HCT116 (cell line): ENCODE data around the gene CDC42BPB. TPM values are rescaled to one million over a fixed set of nuclear protein-coding genes. Genes with fewer than 3 reads are reported as not detected.

Source experiments
- ATAC-seq: fragments of 200-7000 bp; cut with Tn5 transposase; 2 replicates; pipeline ENCODE4 v1.9.1; 2020; ENCODE audit warnings: mild to moderate bottlenecking, moderate library complexity
- BruUV-seq: library from RNA; stranded (reverse); fragments of 400-500 nt; replicated peaks from 2 replicates; lab custom pipeline; 2021; lab: Mats Ljungman, UMichigan
- CTCF ChIA-PET: fragments of 300-600 bp; sonication (Branson Sonifier 250); formaldehyde crosslinking; loops from one replicate; lab custom pipeline; 2021; ENCODE audit warnings: antibody characterized with exemption; lab: Charles Lee
- POLR2A ChIA-PET: fragments of 300-600, 350-600 bp; sonication (Branson Sonifier 250); formaldehyde crosslinking; loops from one replicate; lab custom pipeline; 2021; ENCODE audit warnings: antibody characterized with exemption; lab: Charles Lee
- RAD21 ChIA-PET, 2 experiments: fragments of 300-600 bp; sonication (Branson Sonifier 250); formaldehyde crosslinking; loops; one replicate each; lab custom pipeline; 2023; ENCODE audit warnings: low total read pairs in 2 of 2; ENCODE audit not compliant: uncharacterized antibody in 2 of 2, unreplicated experiment in 2 of 2, low non-redundant PET in 1 of 2; lab: Charles Lee
- DNase-seq: peaks from one replicate; pipeline ENCODE4 v3.0.0-alpha.2; 2010; ENCODE audit warnings: low read depth, low spot score
- H2AFZ ChIP-seq: fragments of 200-600 bp; shearing (Covaris generic), sonication (generic); 2 replicates; pipeline ENCODE4 v1.6.1; 2017; ENCODE audit warnings: low read depth, mixed run types, mixed read lengths, antibody characterized with exemption, low read length; ENCODE audit not compliant: poor library complexity, severe bottlenecking
- H3K27ac ChIP-seq: 2 replicates; pipeline ENCODE4 v1.5.1; 2012; ENCODE audit warnings: low read depth, low read length
- H3K27me3 ChIP-seq: fragments of 200-600 bp; sonication (generic); 2 replicates; pipeline ENCODE4 v1.6.1; 2016; ENCODE audit warnings: mixed run types, low read length, mixed read lengths; ENCODE audit not compliant: insufficient read depth
- H3K36me3 ChIP-seq, 2 experiments: fragments of 200-500 bp in 1 of 2; fragments of 200-600 bp in 1 of 2; sonication (Bioruptor generic) in 1 of 2; sonication (generic) in 1 of 2; 2 replicates each; pipeline versions ENCODE4 v1.5.1 to v1.6.1; 2014 to 2016; ENCODE audit warnings: low read length in 2 of 2, inconsistent platforms in 1 of 2, mixed read lengths in 1 of 2, mixed run types in 1 of 2; ENCODE audit not compliant: insufficient read depth in 2 of 2, control insufficient read depth in 1 of 2
- H3K4me1 ChIP-seq, 2 experiments: fragments of 200-600 bp in 1 of 2; sonication (generic) in 1 of 2; 2 replicates each; pipeline versions ENCODE4 v1.5.1 to v1.6.1; 2012 to 2017; ENCODE audit warnings: low read length in 2 of 2, inconsistent platforms in 1 of 2, mild to moderate bottlenecking in 1 of 2, mixed read lengths in 1 of 2, mixed run types in 1 of 2, moderate library complexity in 1 of 2; ENCODE audit not compliant: insufficient read depth in 2 of 2, control insufficient read depth in 1 of 2
- H3K4me2 ChIP-seq: fragments of 200-600 bp; sonication (generic); 2 replicates; pipeline ENCODE4 v1.6.1; 2017; ENCODE audit warnings: mixed run types, low read length, mixed read lengths
- H3K4me3 ChIP-seq, 2 experiments: fragments of 200-600 bp in 1 of 2; sonication (generic) in 1 of 2; replicated peaks in 1 of 2; 2 replicates each; pipeline ENCODE4 v1.5.1; 2011 to 2016; ENCODE audit warnings: low read length in 2 of 2, control low read depth in 1 of 2, low read depth in 1 of 2, mild to moderate bottlenecking in 1 of 2, mixed read lengths in 1 of 2, mixed run types in 1 of 2
- H3K79me2 ChIP-seq: fragments of 200-600 bp; sonication (generic); 2 replicates; pipeline ENCODE4 v1.6.1; 2017; ENCODE audit warnings: mild to moderate bottlenecking, mixed run types, low read length, moderate library complexity, mixed read lengths; ENCODE audit not compliant: insufficient read depth
- H3K9ac ChIP-seq: fragments of 200-600 bp; sonication (generic); 2 replicates; pipeline ENCODE4 v1.6.1; 2016; ENCODE audit warnings: low read length, mixed read lengths
- H3K9me2 ChIP-seq: fragments of 200-600 bp; sonication (generic), shearing (Covaris generic); 2 replicates; pipeline ENCODE4 v1.6.1; 2017; ENCODE audit warnings: mixed run types, mild to moderate bottlenecking, moderate library complexity; ENCODE audit not compliant: insufficient read depth
- H3K9me3 ChIP-seq, 2 experiments: fragments of 200-500 bp in 1 of 2; fragments of 200-600 bp in 1 of 2; sonication (Bioruptor generic) in 1 of 2; sonication (generic) in 1 of 2; 2 replicates each; pipeline ENCODE4 v1.6.1; 2014 to 2017; ENCODE audit warnings: low read length in 2 of 2, mixed read lengths in 2 of 2, inconsistent platforms in 1 of 2, low read depth in 1 of 2, mild to moderate bottlenecking in 1 of 2, mixed run types in 1 of 2, moderate library complexity in 1 of 2; ENCODE audit not compliant: control insufficient read depth in 1 of 2, insufficient read depth in 1 of 2
- H4K20me1 ChIP-seq: fragments of 200-600 bp; sonication (generic), shearing (Covaris generic); 2 replicates; pipeline ENCODE4 v1.6.1; 2017; ENCODE audit warnings: mixed run types, mild to moderate bottlenecking, moderate library complexity; ENCODE audit not compliant: insufficient read depth
- EGR1 ChIP-seq: IDR thresholded peaks from 2 replicates; pipeline ENCODE4 v1.6.1; 2012; ENCODE audit warnings: low read depth
- ELF1 ChIP-seq: IDR thresholded peaks from 2 replicates; pipeline ENCODE4 v1.6.1; 2012; ENCODE audit warnings: low read depth, borderline replicate concordance
- EZH2 ChIP-seq: fragments of 200-600 bp; sonication (generic); IDR thresholded peaks from 2 replicates; pipeline ENCODE4 v1.6.1; 2017; ENCODE audit warnings: antibody characterized with exemption, mixed run types
- EZH2phosphoT487 ChIP-seq: fragments of 200-600 bp; IDR thresholded peaks from 2 replicates; pipeline ENCODE4 v1.6.1; 2018; ENCODE audit warnings: antibody characterized with exemption, borderline replicate concordance
- JUND ChIP-seq: IDR thresholded peaks from 2 replicates; pipeline ENCODE4 v1.6.1; 2012
- POLR2A ChIP-seq: IDR thresholded peaks from 2 replicates; pipeline ENCODE4 v1.7.0; 2011; ENCODE audit warnings: borderline replicate concordance; ENCODE audit not compliant: insufficient read depth, insufficient read length; ENCODE audit errors: extremely low read depth
- POLR2AphosphoS5 ChIP-seq: IDR thresholded peaks from 2 replicates; pipeline ENCODE4 v1.6.1; 2011; ENCODE audit warnings: mild to moderate bottlenecking, low read depth, low read length, moderate library complexity
- SIN3A ChIP-seq: IDR thresholded peaks from 2 replicates; pipeline ENCODE4 v1.6.1; 2012; ENCODE audit warnings: low read depth
- SP1 ChIP-seq: IDR thresholded peaks from 2 replicates; pipeline ENCODE4 v1.6.1; 2012; ENCODE audit warnings: low read depth
- SRF ChIP-seq: IDR thresholded peaks from 2 replicates; pipeline ENCODE4 v1.6.1; 2012; ENCODE audit warnings: low read depth
- TCF7L2 ChIP-seq: IDR thresholded peaks from 2 replicates; pipeline ENCODE4 v1.7.0; 2011; ENCODE audit warnings: borderline replicate concordance, inconsistent platforms; ENCODE audit not compliant: insufficient read depth, insufficient read length; ENCODE audit errors: extremely low read depth
- YY1 ChIP-seq: IDR thresholded peaks from 2 replicates; pipeline ENCODE4 v1.6.1; 2011; ENCODE audit warnings: low read length, low read depth, moderate library complexity, mild to moderate bottlenecking; ENCODE audit not compliant: insufficient replicate concordance; ENCODE audit errors: extremely low read depth
- ZFX ChIP-seq: fragments of 450-650 bp; IDR thresholded peaks from 2 replicates; pipeline ENCODE4 v1.6.1; 2017
- ZNF274 ChIP-seq: fragments of 200-500 bp; sonication (Bioruptor generic); IDR thresholded peaks from 2 replicates; pipeline ENCODE4 v1.6.1; 2014; ENCODE audit warnings: mild to moderate bottlenecking, low read depth, low read length, inconsistent platforms
- intact Hi-C: fragments of 100-400 bp; cut with micrococcal nuclease; formaldehyde crosslinking; loops from 2 replicates; pipeline ENCODE4 v1.10.0; 2022
- total RNA-seq: library from RNA; stranded (reverse); gene quantifications from one replicate; pipeline ENCODE4 v1.2.1, GENCODE V29; 2021; ENCODE audit not compliant: unreplicated experiment
- TF ChIP-seq, protein P1 (sequence below): IDR thresholded peaks from 2 replicates; pipeline ENCODE4 v1.6.1; 2011; ENCODE audit warnings: mild to moderate bottlenecking, low read length, moderate library complexity; ENCODE audit not compliant: insufficient replicate concordance; ENCODE audit errors: extremely low read depth
- TF ChIP-seq, protein P2 (sequence below): IDR thresholded peaks from 2 replicates; pipeline ENCODE4 v1.6.1; 2012
- TF ChIP-seq, protein P3 (sequence below), 3 experiments: fragments of 200-600 bp in 1 of 3; sonication (generic) in 1 of 3; IDR thresholded peaks in 2 of 3; conservative IDR thresholded peaks in 1 of 3; 2 replicates each; pipeline ENCODE4 v1.5.1; 2012 to 2017; ENCODE audit warnings: low read depth in 2 of 3, low read length in 2 of 3, antibody characterized with exemption in 1 of 3, borderline replicate concordance in 1 of 3, control low read depth in 1 of 3, mild to moderate bottlenecking in 1 of 3, mixed read lengths in 1 of 3, mixed run types in 1 of 3, moderate library complexity in 1 of 3; ENCODE audit not compliant: insufficient read depth in 1 of 3

Gene CDC42BPB
- total RNA-seq, 1 experiment from 2014 or later: 85.6 TPM

DNA sequence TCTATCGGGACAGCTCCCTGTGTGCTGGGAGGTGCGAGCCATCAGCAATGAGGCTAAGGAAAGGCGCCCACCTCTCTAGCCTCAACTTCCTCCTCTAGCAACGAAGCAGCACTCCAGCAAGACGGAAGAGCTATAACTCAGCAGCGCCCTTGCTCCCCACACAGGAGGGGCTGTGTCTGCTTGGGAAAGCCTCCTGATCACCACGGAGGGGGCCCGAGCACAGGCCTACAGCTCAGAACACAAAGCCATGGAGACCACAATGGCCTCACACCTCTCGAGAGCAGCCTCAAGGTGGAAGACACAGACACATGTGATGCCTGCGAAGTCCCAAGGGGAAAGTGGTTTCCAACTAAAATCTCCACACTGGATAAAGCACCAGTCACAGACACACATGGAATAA is 60.4 kb downstream of the CDC42BPB start (continued):
- TF ChIP-seq, protein P1, sequence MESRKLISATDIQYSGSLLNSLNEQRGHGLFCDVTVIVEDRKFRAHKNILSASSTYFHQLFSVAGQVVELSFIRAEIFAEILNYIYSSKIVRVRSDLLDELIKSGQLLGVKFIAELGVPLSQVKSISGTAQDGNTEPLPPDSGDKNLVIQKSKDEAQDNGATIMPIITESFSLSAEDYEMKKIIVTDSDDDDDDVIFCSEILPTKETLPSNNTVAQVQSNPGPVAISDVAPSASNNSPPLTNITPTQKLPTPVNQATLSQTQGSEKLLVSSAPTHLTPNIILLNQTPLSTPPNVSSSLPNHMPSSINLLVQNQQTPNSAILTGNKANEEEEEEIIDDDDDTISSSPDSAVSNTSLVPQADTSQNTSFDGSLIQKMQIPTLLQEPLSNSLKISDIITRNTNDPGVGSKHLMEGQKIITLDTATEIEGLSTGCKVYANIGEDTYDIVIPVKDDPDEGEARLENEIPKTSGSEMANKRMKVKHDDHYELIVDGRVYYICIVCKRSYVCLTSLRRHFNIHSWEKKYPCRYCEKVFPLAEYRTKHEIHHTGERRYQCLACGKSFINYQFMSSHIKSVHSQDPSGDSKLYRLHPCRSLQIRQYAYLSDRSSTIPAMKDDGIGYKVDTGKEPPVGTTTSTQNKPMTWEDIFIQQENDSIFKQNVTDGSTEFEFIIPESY: no peak
- no peak for TF ChIP-seq POLR2AphosphoS5
- TF ChIP-seq ZFX: no peak
- TF ChIP-seq ELF1: no peak
- no peak for TF ChIP-seq EGR1
- TF ChIP-seq, all 23 proteins: peak for 0

DNA sequence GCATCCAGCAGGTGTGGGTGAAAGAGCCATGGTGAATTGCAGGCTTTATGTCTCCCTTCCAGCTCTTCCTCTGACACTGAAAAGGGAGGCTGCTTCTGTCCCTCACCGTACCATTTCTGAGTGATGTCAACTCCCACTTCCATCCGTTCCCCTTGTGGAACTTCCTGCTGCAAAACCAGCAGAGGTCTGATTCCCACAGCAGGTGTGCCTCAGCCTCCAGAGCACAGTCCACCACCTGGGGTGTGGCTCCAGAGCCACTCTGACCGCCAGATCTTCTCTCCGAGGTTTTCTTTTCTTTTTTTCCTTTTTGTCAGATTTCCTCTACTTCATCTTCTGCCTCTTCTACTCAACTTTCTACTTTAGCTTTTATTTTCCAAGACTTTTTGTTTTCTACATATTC is 62.7 kb downstream of the CDC42BPB start:
- intact Hi-C loops: no loop called here
- no peaks in the 10 kb centered on the region for H3K9me3 ChIP-seq
- ChIA-PET CTCF (no interaction called here), POLR2A (no interaction called here), RAD21 (no interaction called here)
- no peaks in the 10 kb centered on the region for H4K20me1 ChIP-seq
- H3K36me3 ChIP-seq: peaks cover 12 to 15% of the 10 kb centered on the region in 2 experiments; a peak in 3 of 4 replicates
- H3K79me2 ChIP-seq: peaks cover 6% of the 10 kb centered on the region; the same call in 1 of the 2 replicates
- TF ChIP-seq ZNF274: no peak
- TF ChIP-seq, protein P1: no peak
- TF ChIP-seq, protein P2, sequence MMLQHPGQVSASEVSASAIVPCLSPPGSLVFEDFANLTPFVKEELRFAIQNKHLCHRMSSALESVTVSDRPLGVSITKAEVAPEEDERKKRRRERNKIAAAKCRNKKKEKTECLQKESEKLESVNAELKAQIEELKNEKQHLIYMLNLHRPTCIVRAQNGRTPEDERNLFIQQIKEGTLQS: no peak
- TF ChIP-seq SRF: no peak
- no peak for TF ChIP-seq EGR1
- no peak for TF ChIP-seq SIN3A
- no peak for TF ChIP-seq POLR2A
- TF ChIP-seq TCF7L2: no peak
- no peak for TF ChIP-seq JUND
- TF ChIP-seq, protein P3, sequence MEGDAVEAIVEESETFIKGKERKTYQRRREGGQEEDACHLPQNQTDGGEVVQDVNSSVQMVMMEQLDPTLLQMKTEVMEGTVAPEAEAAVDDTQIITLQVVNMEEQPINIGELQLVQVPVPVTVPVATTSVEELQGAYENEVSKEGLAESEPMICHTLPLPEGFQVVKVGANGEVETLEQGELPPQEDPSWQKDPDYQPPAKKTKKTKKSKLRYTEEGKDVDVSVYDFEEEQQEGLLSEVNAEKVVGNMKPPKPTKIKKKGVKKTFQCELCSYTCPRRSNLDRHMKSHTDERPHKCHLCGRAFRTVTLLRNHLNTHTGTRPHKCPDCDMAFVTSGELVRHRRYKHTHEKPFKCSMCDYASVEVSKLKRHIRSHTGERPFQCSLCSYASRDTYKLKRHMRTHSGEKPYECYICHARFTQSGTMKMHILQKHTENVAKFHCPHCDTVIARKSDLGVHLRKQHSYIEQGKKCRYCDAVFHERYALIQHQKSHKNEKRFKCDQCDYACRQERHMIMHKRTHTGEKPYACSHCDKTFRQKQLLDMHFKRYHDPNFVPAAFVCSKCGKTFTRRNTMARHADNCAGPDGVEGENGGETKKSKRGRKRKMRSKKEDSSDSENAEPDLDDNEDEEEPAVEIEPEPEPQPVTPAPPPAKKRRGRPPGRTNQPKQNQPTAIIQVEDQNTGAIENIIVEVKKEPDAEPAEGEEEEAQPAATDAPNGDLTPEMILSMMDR (IDR thresholded peaks at IDR 0.05 in 2 of 3, conservative IDR thresholded peaks at IDR 0.05 in 1 of 3; ENCODE audit: borderline replicate concordance in 1 of 3, insufficient read depth in 1 of 3, low read depth in 2 of 3, low read length in 2 of 3): no peak
- no peak for TF ChIP-seq EZH2
- TF ChIP-seq EZH2phosphoT487: no peak
- no peak for TF ChIP-seq ELF1
- no peak for TF ChIP-seq YY1
- TF ChIP-seq SP1: no peak
- 0 out of 2 replicates have a peak overlapping the region, but pooled peaks have one; percentile 71 for H3K4me2 ChIP-seq
- no TSS peak for BruUV-seq
- H2AFZ ChIP-seq: no peak overlapping the region
- ATAC-seq (no peak), DNase-seq (no peak)
- H3K27ac ChIP-seq: no peak overlapping the region
- no peak overlapping the region for H3K4me3 ChIP-seq
- no peak overlapping the region for H3K9ac ChIP-seq
- H3K9me2 ChIP-seq: no peaks in the 10 kb centered on the region
- no peaks in the 10 kb centered on the region for H3K27me3 ChIP-seq
- peaks cover 11 to 24% of the 10 kb centered on the region in 2 experiments for H3K4me1 ChIP-seq
